Memory B cell (primary cell): ENCODE results near the gene UBAP1L.
"Not testable (repeated sequence)": the region's sequence is repeated elsewhere in the genome, so short reads cannot be mapped to it uniquely, and the experiment has no call there.

ENCODE experiments used
- ATAC-seq: fragments of 150-1000 bp; cut with Tn5 transposase; 2 replicates; pipeline ENCODE4 v1.10.0; 2021; ENCODE audit warnings: low read depth, mild to moderate bottlenecking, moderate library complexity
- DNase-seq, 2 donors: peaks; one replicate each; pipeline ENCODE4 v3.0.0; 2022; ENCODE audit warnings: low spot score in 2 of 2
- H3K27ac Mint-ChIP-seq: one replicate; pipeline ENCODE4 v1.8.0; 2022; ENCODE audit warnings: mild to moderate bottlenecking, moderate library complexity, mixed read lengths
- H3K27me3 Mint-ChIP-seq: one replicate; pipeline ENCODE4 v1.8.0; 2022; ENCODE audit warnings: mixed read lengths
- H3K36me3 Mint-ChIP-seq: one replicate; pipeline ENCODE4 v1.8.0; 2022; ENCODE audit warnings: mild to moderate bottlenecking, mixed read lengths
- H3K4me1 Mint-ChIP-seq: one replicate; pipeline ENCODE4 v1.8.0; 2022; ENCODE audit warnings: mixed read lengths
- H3K4me3 Mint-ChIP-seq: one replicate; pipeline ENCODE4 v1.8.0; 2022; ENCODE audit warnings: mild to moderate bottlenecking, moderate library complexity, mixed read lengths
- H3K9me3 Mint-ChIP-seq: one replicate; pipeline ENCODE4 v1.8.0; 2022; ENCODE audit warnings: mixed read lengths

UBAP1L gene

DNA sequence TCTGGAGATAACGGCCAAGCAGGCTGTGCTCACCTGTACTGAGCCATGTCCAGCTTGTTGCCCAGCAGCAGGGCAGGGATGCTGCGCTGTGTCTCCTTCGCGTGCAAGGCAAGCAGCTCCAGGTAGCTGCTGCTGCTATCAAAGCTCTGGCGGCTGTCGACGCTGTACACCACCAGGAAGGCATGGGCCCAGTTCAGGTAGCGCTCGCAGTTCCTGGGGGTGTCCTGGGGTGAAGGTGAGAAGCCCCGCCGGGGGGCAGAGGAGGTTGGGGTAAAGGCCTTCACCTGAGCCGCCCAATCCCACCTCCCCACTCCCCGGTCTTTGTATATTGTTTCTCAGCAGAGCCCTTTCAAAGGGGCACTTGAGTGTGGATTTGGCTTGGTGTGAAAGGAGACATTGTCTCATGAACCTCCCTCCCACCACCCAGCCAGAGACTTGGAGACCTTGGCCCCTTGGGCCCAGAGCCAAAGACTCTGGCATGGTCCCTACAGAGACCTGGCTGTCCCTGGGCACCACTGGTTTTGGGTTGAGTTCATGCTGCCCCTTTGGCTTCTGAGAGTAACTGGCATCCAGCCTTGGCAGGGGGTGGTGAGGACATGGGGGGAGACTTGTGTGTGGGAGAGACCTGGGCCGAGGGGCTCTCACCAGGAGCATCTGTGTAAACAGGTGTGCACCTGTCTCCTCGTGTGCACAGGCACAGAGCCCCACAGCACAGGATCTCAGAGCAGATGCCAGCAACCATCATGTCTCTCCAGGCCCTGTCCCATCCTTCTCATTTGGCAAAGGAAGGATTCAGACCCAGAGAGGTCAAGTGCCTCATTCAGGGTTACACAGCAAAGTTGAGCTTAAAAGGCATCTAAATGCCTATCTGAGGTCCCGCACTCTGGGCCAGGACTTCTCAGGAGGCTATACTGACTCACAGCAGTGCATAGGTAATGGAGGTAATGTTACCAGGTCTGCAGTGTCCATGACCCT lies 56.3 kb downstream of the UBAP1L start:
- no peaks in the 10 kb centered on the region for H3K36me3 Mint-ChIP-seq

DNA sequence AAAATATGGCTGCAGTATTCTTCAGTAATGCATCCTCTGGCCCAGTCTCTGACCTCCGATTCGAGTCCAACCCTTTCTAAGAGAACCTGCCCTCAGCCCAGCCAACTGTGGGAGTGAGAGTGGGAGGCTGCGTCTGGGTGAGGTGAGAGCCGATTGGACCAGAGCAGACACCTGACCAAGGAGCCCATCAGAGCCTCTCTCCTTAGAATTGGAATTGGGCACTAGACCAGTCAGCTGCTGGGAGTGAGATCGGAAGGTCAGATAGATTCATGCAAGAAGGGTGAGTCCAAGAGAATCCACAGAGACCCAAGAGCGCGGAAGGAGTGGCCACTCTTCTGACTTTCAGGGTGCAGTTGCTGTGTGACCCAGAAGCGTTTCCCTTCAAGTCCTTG lies 57.5 kb downstream of the UBAP1L start:
- ATAC-seq, result no peak
- Mint-ChIP-seq H3K9me3 (no peaks in the 10 kb centered on the region), H3K27ac (no peak overlapping the region), H3K36me3 (no peaks in the 10 kb centered on the region), H3K4me1 (no peaks in the 10 kb centered on the region), H3K27me3 (peaks cover 2% of the 10 kb centered on the region), H3K4me3 (no peak overlapping the region)
- no peak for DNase-seq

More for the DNA sequence above, 56.3 kb downstream of the UBAP1L start:
- DNase-seq (no peak), ATAC-seq (no peak)
- Mint-ChIP-seq H3K27ac (no peak overlapping the region), H3K4me3 (no peak overlapping the region), H3K27me3 (peaks cover 4% of the 10 kb centered on the region), H3K9me3 (no peaks in the 10 kb centered on the region), H3K4me1 (no peaks in the 10 kb centered on the region)

DNA sequence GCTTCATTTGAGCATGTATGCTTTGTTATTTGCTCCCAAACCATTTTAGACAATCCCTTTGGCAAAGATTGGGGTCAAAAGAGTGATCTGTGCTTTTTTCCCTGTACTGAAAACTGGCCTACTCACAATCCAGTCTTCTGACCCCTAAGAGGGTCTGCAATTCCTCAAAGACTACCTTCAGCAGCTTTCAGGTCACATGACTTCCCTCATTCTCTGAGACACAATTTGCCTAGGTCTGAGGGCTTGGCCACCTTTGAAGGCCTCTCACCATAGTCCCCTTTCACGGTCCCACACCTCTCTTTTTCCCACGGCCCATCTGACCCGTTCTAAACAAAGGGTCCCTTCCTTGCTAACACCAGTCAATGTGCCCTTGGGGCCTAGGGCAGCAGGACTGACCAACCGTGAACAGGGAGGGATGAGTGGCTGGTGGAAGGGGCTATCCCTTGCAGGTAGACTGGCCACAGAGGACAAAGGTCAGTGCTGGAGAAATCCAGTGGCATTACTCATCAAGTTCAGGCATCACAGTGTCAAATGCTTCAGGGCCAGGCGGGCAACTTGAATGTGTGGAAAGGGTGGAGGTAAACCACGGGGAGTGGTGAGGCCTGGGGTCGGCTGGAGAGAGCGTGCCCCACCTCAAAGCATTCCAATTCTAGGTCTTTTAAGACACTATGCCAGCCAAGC lies 58.0 kb downstream of the UBAP1L start:
- ATAC-seq, result no peak
- Mint-ChIP-seq H3K4me3 (no peak overlapping the region), H3K4me1 (no peaks in the 10 kb centered on the region), H3K27me3 (peaks cover 2% of the 10 kb centered on the region), H3K27ac (no peak overlapping the region), H3K9me3 (no peaks in the 10 kb centered on the region), H3K36me3 (no peaks in the 10 kb centered on the region)
- no peak for DNase-seq

DNA sequence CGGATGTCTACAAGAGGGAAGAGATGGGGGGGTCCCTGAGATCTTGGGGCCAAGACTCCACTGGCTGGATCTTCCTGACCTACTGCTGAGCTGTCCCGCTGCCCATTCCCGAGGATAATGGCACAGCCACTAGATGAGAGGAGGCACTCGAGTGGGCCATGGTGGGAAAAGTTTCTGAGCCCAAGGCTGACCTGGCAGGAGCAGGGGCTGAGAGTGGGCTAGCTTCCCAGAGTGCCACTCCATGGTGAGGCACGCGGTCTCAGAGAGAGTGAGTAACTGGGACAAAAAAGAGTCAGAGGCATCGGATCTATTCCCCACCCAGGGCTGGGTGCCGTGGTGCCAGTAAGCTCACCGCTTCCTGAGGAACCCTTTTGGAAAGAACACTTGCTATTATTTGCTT lies 58.9 kb downstream of the UBAP1L start:
- H3K4me3 Mint-ChIP-seq, result no peak overlapping the region
- DNase-seq (no peak), ATAC-seq (no peak)
- H3K4me1 Mint-ChIP-seq, result no peaks in the 10 kb centered on the region
- no peaks in the 10 kb centered on the region for H3K9me3 Mint-ChIP-seq
- H3K27ac Mint-ChIP-seq, result no peak overlapping the region
- H3K27me3 Mint-ChIP-seq, result peaks cover 2% of the 10 kb centered on the region
- H3K36me3 Mint-ChIP-seq, result no peaks in the 10 kb centered on the region

DNA sequence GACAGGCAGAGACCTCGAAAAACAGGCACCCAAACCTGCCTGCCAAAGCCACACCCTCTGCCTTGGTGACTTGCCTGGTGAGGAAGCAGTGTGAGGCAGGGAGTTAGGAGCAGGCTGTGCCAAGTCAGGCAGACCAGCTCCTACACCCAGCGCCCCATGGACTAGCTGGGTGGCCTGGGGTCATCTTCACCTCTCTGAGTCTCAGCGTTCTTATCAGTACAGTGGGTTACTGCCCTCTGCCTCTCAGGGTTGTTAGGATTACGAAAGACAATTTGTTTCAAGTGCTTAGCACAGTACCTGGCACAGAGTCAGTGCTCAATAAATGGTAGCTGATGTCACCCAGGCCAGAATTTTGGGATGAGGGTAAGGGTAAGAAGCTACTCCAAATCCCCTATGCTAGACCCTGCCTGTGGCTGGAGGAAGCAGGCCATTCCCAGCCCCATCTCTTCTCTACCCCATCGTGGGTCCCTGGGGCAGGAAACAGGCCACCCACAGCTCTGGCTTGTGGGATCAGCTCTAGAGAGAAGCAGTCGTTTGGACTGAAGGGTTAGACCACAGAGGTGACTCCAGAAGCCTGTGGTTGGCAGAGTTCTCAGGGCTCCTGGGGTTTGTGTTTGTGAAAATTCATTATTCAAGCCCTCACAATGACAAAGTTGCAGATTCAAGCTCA lies 59.7 kb downstream of the UBAP1L start:
- Mint-ChIP-seq H3K9me3 (no peaks in the 10 kb centered on the region), H3K4me3 (no peak overlapping the region), H3K4me1 (peaks cover 1% of the 10 kb centered on the region), H3K27me3 (peaks cover 2% of the 10 kb centered on the region), H3K36me3 (no peaks in the 10 kb centered on the region), H3K27ac (no peak overlapping the region)
- DNase-seq, result no peak
- ATAC-seq, result no peak

DNA sequence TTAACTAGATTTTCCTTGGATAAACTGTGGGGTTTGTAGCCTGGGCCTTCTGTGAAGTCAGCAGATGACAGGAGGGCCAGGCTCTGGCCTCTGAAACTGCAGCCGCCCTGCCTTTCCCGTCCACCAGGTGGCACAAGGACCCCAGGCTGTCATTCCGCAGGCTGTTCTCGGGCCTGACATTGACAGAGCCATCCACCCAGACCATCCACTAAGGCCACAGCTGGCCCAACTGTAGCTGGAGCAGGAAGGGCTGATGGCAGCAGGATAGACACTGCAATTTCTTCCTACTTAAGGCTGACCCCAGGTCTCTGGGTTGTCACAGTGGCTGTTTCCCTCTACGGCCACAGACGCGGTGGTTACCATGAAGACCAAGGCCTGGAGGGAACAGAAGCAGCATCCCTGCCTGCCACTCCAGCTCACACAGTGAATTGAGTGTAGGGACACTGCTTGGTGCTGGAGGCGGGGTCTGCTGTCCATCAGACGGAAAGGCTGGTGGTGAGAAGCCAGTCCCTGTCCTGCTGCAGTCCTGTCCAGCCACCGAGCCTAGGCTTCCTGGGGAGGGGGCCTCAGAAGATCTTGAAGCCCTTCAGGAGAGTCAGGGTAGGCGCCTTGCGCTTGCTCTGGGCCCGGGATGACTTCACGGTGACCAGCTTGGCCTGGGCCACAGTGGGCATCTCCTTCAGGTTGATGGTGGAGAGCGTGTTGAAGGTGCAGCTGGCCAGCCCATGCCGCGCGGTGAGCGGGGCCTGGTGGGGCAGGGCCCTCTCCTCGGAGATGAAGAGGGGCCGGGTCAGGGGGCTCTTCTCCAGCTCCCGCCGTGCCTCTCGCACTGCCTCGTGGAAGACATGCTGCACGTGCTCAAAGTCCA lies 60.4 kb downstream of the UBAP1L start:
- peak; percentile 44 for ATAC-seq
- no peak overlapping the region for H3K27ac Mint-ChIP-seq
- H3K27me3 Mint-ChIP-seq, result peaks cover 2% of the 10 kb centered on the region
- H3K4me3 Mint-ChIP-seq, result no peak overlapping the region
- DNase-seq, result peak; percentile 49 to 59
- H3K9me3 Mint-ChIP-seq, result no peaks in the 10 kb centered on the region
- peaks cover 9% of the 10 kb centered on the region for H3K4me1 Mint-ChIP-seq
- no peaks in the 10 kb centered on the region for H3K36me3 Mint-ChIP-seq

DNA sequence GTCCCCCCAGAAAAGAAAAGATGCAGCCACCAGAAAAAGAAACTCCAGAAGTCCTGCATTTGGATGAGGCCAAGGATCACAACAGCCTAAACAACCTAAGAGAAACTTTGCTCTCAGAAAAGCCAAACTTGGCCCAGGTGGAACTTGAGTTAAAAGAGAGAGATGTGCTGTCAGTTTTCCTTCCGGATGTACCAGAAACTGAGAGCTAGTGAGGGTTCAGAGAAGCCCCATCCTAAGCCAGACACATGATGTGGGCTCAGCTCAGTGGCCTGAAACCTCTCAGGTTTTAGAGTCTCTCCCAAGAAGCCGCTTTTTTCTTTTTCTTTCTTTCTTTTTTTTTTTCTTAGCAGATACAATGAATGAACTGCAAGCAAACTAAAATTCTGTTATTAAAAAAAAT lies 62.0 kb downstream of the UBAP1L start:
- Mint-ChIP-seq H3K36me3 (no peaks in the 10 kb centered on the region), H3K4me3 (no peak overlapping the region), H3K27me3 (peaks cover 2% of the 10 kb centered on the region), H3K4me1 (peaks cover 13% of the 10 kb centered on the region), H3K9me3 (no peaks in the 10 kb centered on the region), H3K27ac (no peak overlapping the region)
- ATAC-seq (no peak), DNase-seq (no peak)

DNA sequence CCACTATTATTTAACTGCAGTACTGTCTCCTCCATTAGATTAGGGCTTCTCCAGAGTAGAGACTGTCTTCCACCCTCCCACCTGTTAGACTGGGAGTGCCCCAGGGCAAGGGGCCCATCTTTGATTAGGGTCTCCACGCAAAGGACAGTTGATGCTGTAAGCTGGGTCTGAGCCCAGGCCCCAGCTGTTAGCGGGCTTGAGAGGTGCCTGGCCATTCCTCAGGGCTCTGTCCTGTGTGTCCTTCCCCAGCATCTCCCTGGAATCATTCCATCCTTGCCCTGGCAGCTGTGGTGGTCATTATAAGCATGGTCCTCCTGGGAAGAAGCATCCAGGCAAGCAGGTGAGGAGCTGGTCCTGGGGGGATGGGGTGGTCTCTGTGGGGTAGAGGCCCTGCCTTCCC lies 63.7 kb downstream of the UBAP1L start:
- DNase-seq, result no peak
- no peak overlapping the region for H3K4me3 Mint-ChIP-seq
- no peaks in the 10 kb centered on the region for H3K9me3 Mint-ChIP-seq
- no peak overlapping the region for H3K27ac Mint-ChIP-seq
- H3K4me1 Mint-ChIP-seq, result peaks cover 13% of the 10 kb centered on the region
- peaks cover 4% of the 10 kb centered on the region for H3K27me3 Mint-ChIP-seq
- no peak for ATAC-seq
- no peaks in the 10 kb centered on the region for H3K36me3 Mint-ChIP-seq

DNA sequence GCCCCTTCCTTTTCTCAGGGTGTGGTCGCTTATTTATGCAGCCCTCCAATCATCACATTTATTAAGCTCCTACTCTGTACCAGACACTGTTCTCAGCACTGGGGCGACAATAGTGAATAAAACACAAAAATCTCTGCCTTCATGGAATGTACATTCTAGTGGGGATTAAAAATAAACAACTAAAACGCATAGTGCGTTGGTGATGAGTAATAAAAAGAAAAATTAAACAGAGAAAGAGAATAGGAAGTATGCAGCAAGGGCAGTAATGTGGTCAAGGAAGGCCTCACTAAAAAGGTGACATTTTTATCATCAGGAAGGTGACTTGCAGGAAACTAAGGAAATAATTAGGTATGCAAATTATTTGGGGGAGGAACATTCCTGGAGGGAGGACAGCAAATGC lies 64.7 kb downstream of the UBAP1L start:
- Mint-ChIP-seq H3K27me3 (peaks cover 1% of the 10 kb centered on the region), H3K27ac (peak overlapping the region; percentile 48), H3K4me1 (peaks cover 13% of the 10 kb centered on the region), H3K4me3 (peak overlapping the region; percentile 79), H3K9me3 (no peaks in the 10 kb centered on the region), H3K36me3 (no peaks in the 10 kb centered on the region)
- no peak for DNase-seq
- no peak for ATAC-seq

DNA sequence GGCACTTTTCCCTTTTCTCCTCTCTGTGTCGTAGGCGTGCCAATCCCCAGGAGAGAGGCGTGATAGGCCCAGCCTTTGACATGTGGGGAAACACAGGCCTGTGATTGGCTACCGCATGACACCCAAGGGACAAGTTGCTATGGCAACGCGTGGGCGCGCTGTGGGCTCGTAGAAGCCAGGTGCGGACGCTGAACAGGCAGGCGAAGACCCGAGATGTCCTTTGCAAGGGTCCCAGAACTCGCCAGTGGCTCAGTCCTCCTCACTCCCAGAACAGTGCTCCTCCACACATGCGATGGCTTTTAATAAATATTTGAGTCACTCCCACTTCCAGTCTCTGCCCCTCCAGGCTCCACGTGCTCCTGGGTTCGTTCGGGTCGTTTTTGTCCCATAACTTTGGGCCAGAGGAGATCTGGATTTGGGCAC lies 65.6 kb downstream of the UBAP1L start:
- peak; percentile 85 to 89 for DNase-seq
- Mint-ChIP-seq H3K27me3 (peaks cover 1% of the 10 kb centered on the region), H3K4me1 (peaks cover 13% of the 10 kb centered on the region), H3K36me3 (no peaks in the 10 kb centered on the region), H3K9me3 (no peaks in the 10 kb centered on the region), H3K4me3 (peak overlapping the region; percentile 79), H3K27ac (peak overlapping the region; percentile 48)
- peak; percentile 99 for ATAC-seq

DNA sequence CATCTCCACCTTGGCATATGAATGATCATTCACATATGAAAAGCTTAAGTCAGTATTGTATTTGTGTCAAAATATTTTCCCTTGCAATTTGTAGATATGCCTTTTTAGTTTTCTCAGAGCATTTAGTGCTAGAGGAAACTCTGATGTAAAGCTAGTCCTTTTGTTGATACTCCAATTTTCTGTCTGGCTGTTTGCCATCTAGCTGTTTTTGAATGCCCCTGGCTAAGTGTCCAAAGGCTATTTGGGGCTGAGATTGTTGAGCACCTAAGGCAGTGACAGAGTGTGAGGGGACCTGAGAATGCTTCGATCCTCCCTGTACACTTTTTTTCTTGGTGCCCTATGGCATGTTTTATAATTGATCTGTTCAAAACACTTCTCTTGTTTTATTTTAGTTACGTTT lies 66.8 kb downstream of the UBAP1L start:
- Mint-ChIP-seq H3K27me3 (peaks cover 1% of the 10 kb centered on the region), H3K27ac (no peak overlapping the region), H3K36me3 (no peaks in the 10 kb centered on the region), H3K9me3 (no peaks in the 10 kb centered on the region), H3K4me1 (peaks cover 13% of the 10 kb centered on the region), H3K4me3 (no peak overlapping the region)
- DNase-seq (no peak), ATAC-seq (no peak)

DNA sequence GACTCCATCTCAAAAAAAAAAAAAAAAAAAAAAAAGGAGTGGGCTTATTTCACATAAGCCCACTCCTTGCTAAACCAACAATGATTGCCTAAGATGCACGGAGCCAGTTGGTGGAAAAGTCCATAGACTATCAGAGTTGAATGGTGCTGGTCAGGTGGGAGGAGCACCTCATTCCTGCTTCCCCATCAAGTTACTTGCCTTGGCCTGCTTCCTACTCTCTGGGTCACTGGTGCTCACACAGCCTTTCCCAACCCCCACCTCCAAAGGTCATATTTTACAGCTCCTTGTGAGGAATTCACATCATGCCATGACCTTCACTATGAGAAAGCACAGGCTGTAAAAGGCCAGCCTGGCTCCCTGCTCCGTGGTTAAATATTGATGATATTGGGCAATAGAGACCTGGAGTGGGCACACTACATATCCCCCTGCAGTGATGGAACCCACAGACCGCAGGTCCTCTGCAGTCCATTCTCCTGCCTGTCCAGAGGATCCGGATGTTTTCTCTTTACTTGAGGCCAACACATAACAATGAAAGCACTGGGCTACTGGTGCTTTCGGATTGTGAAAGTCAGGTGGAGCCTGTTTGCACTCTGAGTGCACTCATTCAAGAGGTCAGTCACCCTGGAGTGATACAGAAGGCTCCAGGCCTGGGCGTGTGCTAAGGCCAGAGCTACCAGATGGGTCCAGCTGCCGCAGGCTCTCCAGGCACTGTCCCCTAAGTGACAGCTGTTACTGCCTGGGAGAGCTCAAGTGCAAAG lies 70.1 kb downstream of the UBAP1L start, which contains the start of gene SLC51B:
Gene SLC51B, plus strand, starts transcription at position 664 of the 758 bp plus-strand sequence. CDS start 4,618 bp downstream, outside the sequence.
- H3K27me3 Mint-ChIP-seq, result peaks cover 4% of the 10 kb centered on the region
- ATAC-seq, result no peak
- no peak within 1 kb of the TSS for H3K4me3 Mint-ChIP-seq
- no peaks in the 10 kb centered on the region for H3K36me3 Mint-ChIP-seq
- H3K27ac Mint-ChIP-seq, result no peak within 1 kb of the TSS
- H3K9me3 Mint-ChIP-seq, result no peaks in the 10 kb centered on the region
- peaks cover 7% of the 10 kb centered on the region for H3K4me1 Mint-ChIP-seq
- DNase-seq, result no peak

DNA sequence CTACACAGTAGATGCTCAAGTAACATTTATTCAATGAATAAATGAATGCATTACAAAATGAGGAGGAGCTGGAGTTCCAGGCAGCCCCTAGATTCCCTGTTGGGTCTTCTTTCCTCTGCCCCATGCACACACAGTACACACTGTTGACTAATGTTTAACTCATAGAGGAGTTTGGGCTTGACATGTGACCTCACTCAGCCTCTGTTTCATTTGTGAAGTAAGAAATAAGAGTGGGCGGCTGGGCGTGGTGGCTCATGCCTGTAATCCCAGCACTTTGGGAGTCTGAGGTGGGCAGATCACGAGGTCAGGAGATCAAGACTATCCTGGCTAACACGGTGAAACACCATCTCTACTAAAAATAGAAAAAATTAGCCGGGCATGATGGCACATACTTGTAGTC lies 70.8 kb downstream of the UBAP1L start:
- not testable (repeated sequence) for H3K4me1 Mint-ChIP-seq, H3K27ac Mint-ChIP-seq, H3K9me3 Mint-ChIP-seq, H3K4me3 Mint-ChIP-seq, ATAC-seq, H3K36me3 Mint-ChIP-seq, H3K27me3 Mint-ChIP-seq, DNase-seq
